ENCODE results near the gene MS4A5.
"Not testable (repeated sequence)": the region's sequence is repeated elsewhere in the genome, so short reads cannot be mapped to it uniquely, and the experiment has no call there.

Gene MS4A5, protein sequence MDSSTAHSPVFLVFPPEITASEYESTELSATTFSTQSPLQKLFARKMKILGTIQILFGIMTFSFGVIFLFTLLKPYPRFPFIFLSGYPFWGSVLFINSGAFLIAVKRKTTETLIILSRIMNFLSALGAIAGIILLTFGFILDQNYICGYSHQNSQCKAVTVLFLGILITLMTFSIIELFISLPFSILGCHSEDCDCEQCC

DNA sequence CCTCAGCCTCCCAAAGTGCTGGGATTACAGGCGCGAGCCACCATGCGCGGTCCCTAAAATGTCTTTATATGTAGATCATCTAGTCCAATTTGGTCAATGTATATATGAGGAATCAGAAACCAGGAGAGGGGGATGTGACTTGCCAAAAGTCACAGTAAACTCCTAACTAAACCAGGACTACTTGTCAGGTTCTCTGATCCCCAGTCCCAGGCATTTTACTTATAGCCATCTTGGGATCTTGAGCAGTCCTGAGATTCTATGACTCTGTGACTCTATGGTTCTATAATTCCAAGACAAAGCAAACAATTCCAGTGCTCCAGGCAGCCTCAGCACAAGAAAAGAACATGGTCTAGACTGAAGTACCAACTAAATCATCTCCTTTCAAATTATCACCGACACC, at the start of gene MS4A5:
Gene MS4A5 (plus strand): TSS at position 301 of the 400 bp plus-strand sequence. CDS start 103 bp downstream, outside the sequence.
- no peak for DNase-seq (ENCODE audit: low spot score)

GRCh38 chr11:60389279-60389910, 40.0 kb upstream of the MS4A5 start:
- no peak for DNase-seq (ENCODE audit: low spot score)

GRCh38 chr11:60390419-60390818, 39.0 kb upstream of the MS4A5 start:
- no peak for DNase-seq (ENCODE audit: low spot score)

DNA sequence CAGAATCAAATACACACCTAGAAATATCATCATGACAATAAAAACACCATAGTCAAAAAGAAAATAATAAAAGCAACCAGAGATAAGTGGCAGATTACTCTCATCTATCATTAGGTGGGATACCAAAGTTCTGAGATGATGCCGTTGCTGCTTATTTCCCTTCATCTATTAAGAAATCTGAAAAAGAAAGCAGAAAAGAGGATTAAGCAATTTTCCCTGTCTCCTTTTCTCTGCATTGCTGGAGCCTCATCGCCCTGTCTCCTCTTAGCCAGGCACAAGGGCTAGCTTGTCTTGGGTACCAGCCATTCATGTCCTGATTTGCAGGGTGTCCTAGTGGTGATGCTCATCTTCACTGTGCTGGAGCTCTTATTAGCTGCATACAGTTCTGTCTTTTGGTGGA, 37.0 kb upstream of the MS4A5 start:
- no peak for DNase-seq (ENCODE audit: low spot score)

DNA sequence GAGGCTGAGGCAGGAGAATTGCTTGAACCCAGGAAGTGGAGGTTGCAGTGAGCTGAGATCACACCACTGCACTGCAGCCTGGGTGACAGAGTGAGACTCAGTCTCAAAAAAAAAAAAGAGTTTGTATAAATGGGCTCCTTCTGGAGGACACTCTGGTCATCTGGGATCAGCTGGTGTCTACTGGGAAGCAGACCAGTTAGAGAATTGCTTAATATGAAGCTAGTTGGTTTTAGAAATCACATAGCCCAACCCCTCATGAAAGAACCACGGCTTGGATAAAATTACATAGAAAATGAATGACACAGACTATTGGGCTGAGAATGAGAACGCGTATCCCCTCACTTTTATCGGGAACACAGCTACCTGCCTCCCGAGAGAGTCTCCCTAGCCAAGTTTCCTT, 36.4 kb upstream of the MS4A5 start:
- DNase-seq (ENCODE audit: low spot score) = no peak

DNA sequence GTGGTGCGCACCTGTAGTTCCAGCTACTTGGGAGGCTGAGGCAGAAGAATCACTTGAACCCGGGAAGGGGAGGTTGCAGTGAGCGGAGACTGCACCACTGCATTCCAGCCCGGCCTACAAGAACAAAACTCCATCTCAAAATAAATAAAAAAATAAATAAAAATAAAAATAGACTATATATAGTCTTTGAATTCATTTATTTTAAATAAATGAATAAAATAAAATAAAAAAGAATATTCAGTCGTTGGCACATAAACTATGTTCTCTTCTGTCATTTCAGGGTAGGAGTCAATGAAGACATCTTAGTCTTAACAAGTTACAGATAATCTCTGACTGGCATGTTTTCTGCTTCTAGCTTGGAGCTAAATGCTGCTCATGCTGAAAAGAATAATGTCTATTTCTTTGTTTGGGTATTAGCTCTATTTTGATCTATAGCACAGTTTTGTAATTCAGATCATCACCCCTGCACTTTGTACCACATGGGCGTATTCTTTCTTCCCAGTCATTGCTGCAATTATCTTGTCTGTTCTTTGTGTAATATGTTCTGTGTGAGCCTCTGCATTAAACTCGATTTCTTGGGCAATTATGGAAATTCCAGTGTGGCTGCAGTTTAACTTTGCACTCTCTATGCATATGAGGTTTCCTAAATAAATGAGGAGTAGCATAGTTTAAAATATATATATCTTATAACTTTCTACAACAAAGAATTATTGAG, 34.5 kb upstream of the MS4A5 start:
- DNase-seq (ENCODE audit: low spot score) = no peak

- no peak for DNase-seq (ENCODE audit: low spot score)
Measured at GRCh38 chr11:60396382-60396781, 33.0 kb upstream of the MS4A5 start, which contains the start of gene MS4A14. MS4A14 (plus strand) TSS chr11:60396459; CDS start chr11:60396579, 120 bp downstream.

- no peak for DNase-seq (ENCODE audit: low spot score)
Measured at GRCh38 chr11:60396799-60397198, 32.6 kb upstream of the MS4A5 start.

DNA sequence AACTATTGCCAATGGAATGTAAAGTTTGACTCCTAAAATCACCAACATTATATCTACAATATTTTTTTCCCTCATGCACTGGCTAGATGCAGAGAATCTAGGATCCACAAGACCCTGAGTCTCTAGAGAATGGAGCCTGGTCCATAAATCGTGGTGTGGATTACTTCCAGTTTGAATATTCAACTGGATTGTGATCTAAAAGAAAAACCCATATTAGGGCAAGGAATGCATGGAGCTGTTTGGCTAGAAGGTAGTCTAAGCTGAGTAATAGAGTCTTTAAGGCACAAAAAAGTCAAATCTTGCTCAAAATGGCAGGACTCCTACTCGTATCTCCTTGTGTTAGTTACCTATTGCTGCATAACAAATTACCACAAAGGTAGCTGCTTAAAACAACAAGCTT, 9.4 kb upstream of the MS4A5 start:
- no peak for DNase-seq (ENCODE audit: low spot score)

DNA sequence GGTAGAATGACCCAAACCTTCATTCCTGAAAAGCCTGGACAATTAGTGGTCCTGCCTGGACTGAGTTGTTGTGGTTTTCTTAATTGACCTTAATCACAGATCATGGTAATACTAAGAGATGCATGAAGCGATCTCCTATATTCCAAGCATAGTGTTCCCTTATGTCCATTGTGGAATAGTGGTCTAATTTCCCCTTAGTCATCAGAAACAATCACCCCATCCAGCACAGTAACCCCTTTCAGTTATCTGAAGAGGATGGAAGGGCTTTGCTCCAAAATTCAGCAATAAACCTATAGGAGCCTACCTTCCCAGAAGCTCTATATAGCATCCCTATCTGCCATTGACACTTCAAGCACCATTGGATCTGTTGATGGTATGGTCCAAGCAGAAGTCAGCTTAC, 6.8 kb upstream of the MS4A5 start:
- no peak for DNase-seq (ENCODE audit: low spot score)

GRCh38 chr11:60428517-60428916, 855 bp upstream of the MS4A5 start:
- no peak for DNase-seq (ENCODE audit: low spot score)

DNA sequence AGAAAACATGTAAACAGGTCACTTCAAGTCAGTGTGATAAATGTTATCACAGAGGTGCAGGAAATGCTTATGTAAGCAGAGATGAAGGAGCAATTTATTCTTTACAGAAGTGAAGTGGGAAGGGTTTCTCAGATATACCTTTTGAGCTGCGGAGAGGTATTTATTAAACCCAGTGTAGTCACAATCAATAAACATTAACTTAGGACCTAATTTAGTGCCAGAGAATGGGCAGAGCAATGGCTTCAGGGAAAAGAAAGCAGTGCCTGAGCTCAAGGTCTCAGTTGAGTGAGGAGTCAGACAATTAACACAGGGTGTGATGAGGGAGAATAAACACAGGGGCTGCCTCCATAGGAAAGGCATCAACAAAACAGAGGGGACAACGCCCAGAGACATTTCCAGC, 1.9 kb downstream of the MS4A5 start:
- DNase-seq (ENCODE audit: low spot score) = no peak

DNA sequence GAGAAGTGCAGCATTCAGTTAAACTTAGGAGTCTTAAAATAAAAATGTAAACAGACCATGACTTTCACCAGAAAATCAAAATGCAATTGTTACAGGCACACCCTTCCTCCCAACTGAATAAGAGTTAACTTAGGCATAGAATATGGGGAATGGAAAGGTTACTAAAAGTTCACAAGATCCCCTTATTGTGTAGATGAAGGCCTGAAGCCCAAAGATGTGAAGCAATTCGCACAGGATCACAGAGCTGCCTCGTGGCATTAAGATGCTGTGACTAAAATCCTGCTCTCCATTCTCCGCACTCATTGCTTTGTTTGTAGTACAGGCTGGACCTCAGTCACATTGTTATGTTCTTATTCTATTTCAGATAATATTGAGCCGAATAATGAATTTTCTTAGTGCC, 4.0 kb downstream of the MS4A5 start:
- DNase-seq (ENCODE audit: low spot score) = no peak

DNA sequence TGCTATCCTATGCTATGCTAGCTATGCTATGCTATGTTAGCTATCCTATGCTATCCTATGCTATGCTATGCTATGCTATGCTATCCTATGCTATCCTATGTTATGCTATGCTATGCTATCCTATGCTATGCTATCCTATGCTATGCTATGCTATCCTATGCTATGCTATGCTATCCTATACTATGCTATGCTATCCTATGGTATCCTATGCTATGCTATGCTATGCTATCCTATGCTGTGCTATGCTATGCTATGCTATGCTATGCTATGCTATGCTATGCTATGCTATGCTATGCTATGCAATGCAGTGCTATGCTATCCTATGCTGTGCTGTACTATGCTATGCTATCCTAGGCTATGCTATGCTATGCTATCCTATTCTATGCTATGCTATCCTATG, 17.7 kb downstream of the MS4A5 start:
- DNase-seq (ENCODE audit: low spot score) = no peak

DNA sequence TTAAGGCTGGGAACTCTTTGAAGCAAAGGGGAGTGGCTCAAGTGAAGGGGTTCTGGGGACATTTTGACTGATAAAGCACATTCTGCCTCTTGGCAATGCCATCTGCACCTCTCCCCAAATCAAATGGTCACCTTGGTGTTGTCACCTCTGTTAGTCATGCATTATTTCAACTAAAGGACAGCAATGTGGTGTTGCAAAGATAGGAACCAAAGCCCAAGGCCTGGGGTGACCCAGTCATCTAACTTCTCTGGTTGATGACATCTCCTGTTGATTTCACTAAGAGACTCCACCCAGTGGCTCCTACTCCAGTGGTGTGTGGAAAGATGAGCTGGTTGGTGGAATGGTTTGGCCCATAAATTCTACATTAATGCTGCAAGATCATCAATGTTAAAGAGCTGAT, 18.5 kb downstream of the MS4A5 start:
- no peak for DNase-seq (ENCODE audit: low spot score)

- DNase-seq (ENCODE audit: low spot score) = not testable (repeated sequence)
Measured at GRCh38 chr11:60451185-60451584, 21.8 kb downstream of the MS4A5 start.

DNA sequence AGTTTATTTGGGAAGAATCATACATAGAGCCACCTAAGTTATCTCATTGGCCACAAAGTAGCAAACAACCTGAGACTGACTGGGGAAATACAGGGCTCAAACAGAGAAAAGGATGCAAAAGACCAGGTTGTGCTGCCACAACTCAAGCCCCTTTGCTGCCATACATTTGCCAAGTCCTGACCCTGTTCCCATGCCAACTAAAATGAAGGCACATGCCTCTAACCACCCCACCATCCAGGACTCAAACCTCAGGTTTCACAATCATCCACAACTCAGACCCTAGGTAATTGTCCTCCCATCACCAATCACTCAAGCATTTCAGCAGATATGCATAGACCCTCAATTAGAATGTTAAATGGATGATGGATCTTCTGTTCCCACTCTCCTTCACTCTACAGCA, 24.8 kb downstream of the MS4A5 start:
- no peak for DNase-seq (ENCODE audit: low spot score)

GRCh38 chr11:60455531-60456042, 26.2 kb downstream of the MS4A5 start, which contains the start of gene MS4A1:
MS4A1 (plus strand) TSS chr11:60455847; CDS start chr11:60462375, 6,528 bp downstream.
- DNase-seq (ENCODE audit: low spot score) = no peak

- DNase-seq (ENCODE audit: low spot score) = no peak
Measured at GRCh38 chr11:60457576-60457975, 28.2 kb downstream of the MS4A5 start.

DNA sequence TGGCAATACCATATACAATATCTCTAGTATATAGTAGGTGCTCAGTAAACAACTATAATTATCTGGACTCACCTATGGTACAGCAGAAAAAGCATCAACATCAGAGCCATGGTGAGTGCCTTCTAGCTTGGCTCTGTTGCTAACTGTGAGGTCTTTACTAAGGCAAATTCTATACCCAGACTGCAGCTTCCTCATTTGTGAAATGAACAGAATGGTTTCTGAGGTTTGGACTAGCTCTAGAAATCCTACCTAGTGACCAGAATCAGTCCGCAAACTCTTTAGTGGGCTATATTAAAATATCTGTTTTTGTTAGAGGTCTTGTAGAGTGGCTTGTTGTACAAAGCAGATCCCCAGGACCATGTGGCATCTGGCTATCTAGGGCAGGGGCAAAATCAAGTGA, 30.0 kb downstream of the MS4A5 start:
- DNase-seq (ENCODE audit: low spot score) = no peak

- DNase-seq (ENCODE audit: low spot score) = no peak
Measured at GRCh38 chr11:60468829-60469228, 39.5 kb downstream of the MS4A5 start.

DNA sequence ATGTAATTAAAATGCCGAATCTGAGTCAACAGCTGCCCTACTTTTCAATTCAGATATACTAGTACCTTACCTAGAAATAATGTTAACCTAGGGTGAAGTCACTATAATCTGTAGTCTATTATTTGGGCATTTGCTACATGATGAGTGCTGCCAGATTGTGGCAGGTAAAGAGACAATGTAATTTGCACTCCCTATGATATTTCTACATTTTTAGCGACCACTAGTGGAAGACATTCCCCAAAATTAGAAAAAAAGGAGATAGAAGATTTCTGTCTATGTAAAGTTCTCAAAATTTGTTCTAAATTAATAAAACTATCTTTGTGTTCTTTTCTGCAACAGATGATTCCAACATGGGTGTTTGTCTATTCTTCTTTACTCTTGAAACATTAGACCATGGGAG, 40.4 kb downstream of the MS4A5 start:
- DNase-seq (ENCODE audit: low spot score) = no peak

- DNase-seq (ENCODE audit: low spot score) = no peak
Measured at GRCh38 chr11:60477035-60477445, 47.7 kb downstream of the MS4A5 start.

All from putamen (tissue), 1 donor.